CMK (cell line): ENCODE results near the gene SPEN.
"Not testable (repeated sequence)": the region's sequence is repeated elsewhere in the genome, so short reads cannot be mapped to it uniquely, and the experiment has no call there.

ENCODE experiments used
- DNase-seq: peaks from one replicate; pipeline ENCODE4 v3.0.0-alpha.2; 2010; ENCODE audit warnings: low read depth

Gene SPEN

GRCh38 chr1:15962671-15963362, 115.3 kb downstream of the SPEN start:
- DNase-seq, result no peak

GRCh38 chr1:15963363-15963967, 116.0 kb downstream of the SPEN start:
- DNase-seq, result no peak

- DNase-seq, result no peak
Observed at GRCh38 chr1:15963968-15964648, 116.6 kb downstream of the SPEN start.

- no peak for DNase-seq
Observed at GRCh38 chr1:15965228-15965767, 117.8 kb downstream of the SPEN start.

GRCh38 chr1:15966081-15966955, 118.8 kb downstream of the SPEN start:
- no peak for DNase-seq

- no peak for DNase-seq
Observed at GRCh38 chr1:15966956-15967344, 119.4 kb downstream of the SPEN start.

GRCh38 chr1:15968172-15968571, 120.7 kb downstream of the SPEN start:
- no peak for DNase-seq

GRCh38 chr1:15969321-15969880, 121.9 kb downstream of the SPEN start:
- no peak for DNase-seq

GRCh38 chr1:15970911-15971310, 123.4 kb downstream of the SPEN start:
- no peak for DNase-seq

GRCh38 chr1:15972409-15972808, 124.9 kb downstream of the SPEN start:
- DNase-seq, result no peak

GRCh38 chr1:15973772-15974171, 126.3 kb downstream of the SPEN start:
- DNase-seq, result no peak

GRCh38 chr1:15974855-15975254, 127.3 kb downstream of the SPEN start:
- no peak for DNase-seq

GRCh38 chr1:15975358-15975804, 127.9 kb downstream of the SPEN start:
- peak; percentile 52 for DNase-seq

- DNase-seq, result peak; percentile 93
Observed at GRCh38 chr1:15975805-15976680, 128.5 kb downstream of the SPEN start, which contains the start of gene ZBTB17. Gene ZBTB17, minus strand, starts transcription at chr1:15976101. Its CDS starts 27,606 bp downstream, at chr1:15948495.

GRCh38 chr1:15977947-15978346, 130.4 kb downstream of the SPEN start:
- not testable (repeated sequence) for DNase-seq

- no peak for DNase-seq
Observed at GRCh38 chr1:15981679-15982078, 134.2 kb downstream of the SPEN start.

- no peak for DNase-seq
Observed at GRCh38 chr1:15983275-15983674, 135.8 kb downstream of the SPEN start.

- no peak for DNase-seq
Observed at GRCh38 chr1:15985611-15986297, 138.2 kb downstream of the SPEN start.

- DNase-seq, result no peak
Observed at GRCh38 chr1:15988856-15989736, 141.6 kb downstream of the SPEN start.
